Measurements from ENCODE around the gene SIX1. TPM values are rescaled to one million over a fixed set of nuclear protein-coding genes. Genes with fewer than 3 reads are reported as not detected.

The SIX1 gene
- total and polyA plus RNA-seq, 2 of the 13 experiments (the other 11 are each of a cell fraction or from before 2014, with no cell fraction given): 1.7 to 6.5 TPM

- Histone ChIP-seq H3K36me3 (replicated peaks in 1 of 2; ENCODE audit: control insufficient read depth in 1 of 2, insufficient read depth in 2 of 2, low read length in 2 of 2) (no peaks in the 10 kb centered on the region), H2AFZ (ENCODE audit: low read length) (no peak overlapping the region), H4K20me1 (ENCODE audit: insufficient read depth, low read length) (no peaks in the 10 kb centered on the region), H3K27me3 (ENCODE audit: control insufficient read depth in 1 of 2, insufficient read depth in 2 of 2, low read length in 2 of 2) (peaks cover 1 to 32% of the 10 kb centered on the region in 2 experiments; a peak in 4 of 5 replicates), H3K79me2 (ENCODE audit: insufficient read depth, low read length) (no peaks in the 10 kb centered on the region), H3K4me3 (replicated peaks in 1 of 3; ENCODE audit: insufficient read depth in 1 of 3, low read depth in 2 of 3, low read length in 3 of 3) (no peak overlapping the region), H3K9ac (ENCODE audit: insufficient read depth, low read depth, low read length) (no peak overlapping the region), H3K4me1 (ENCODE audit: insufficient read depth, low read length) (peaks cover 56% of the 10 kb centered on the region), H3K27ac (ENCODE audit: extremely low read length, insufficient read depth, low read length) (no peak overlapping the region), H3K4me2 (ENCODE audit: low read depth, low read length) (peak overlapping the region; percentile 80), H3K9me3 (ENCODE audit: low read length) (no peaks in the 10 kb centered on the region)
- no peak for DNase-seq (ENCODE audit: low spot score)
- WGBS (ENCODE audit: low lambda C conversion rate): 76% methylated on average over 24 of the region's 36 CpGs
- no peak for FAIRE-seq
- no peak for TF ChIP-seq SRY (CRISPR knock-in tag; IDR thresholded peaks at IDR 0.05)
- no peak for TF ChIP-seq XRCC5 (optimal IDR thresholded peaks at IDR 0.05; ENCODE audit: low read length)
- 0 out of 2 replicates have a peak, but pooled peaks have one; percentile 16 for TF ChIP-seq ZNF451 (CRISPR knock-in tag; IDR thresholded peaks at IDR 0.05)
- no peak for TF ChIP-seq ZNF615 (CRISPR knock-in tag; IDR thresholded peaks at IDR 0.05; ENCODE audit: borderline replicate concordance)
- no peak for TF ChIP-seq ZNF33B (CRISPR knock-in tag; IDR thresholded peaks at IDR 0.05)
- CTCF ChIA-PET (ENCODE audit: low intra/inter-chr PET ratio, low total read pairs): interaction anchor here (1.6 kb wide), 1 partner anchor 369 kb away, joined by 5 read pairs; no protein-coding TSS in a partner anchor
- POLR2A ChIA-PET: interaction anchor here (1.0 to 2.9 kb wide), 5 partner anchors 8 to 324 kb away, joined by 4 to 20 read pairs (median 5); partner anchors contain the start of genes SIX4, SLC38A6 and TRMT5
- BruUV-seq (replicated peaks): no TSS peak
- no peak for ATAC-seq
- in situ Hi-C loops (cut with HindIII; ENCODE audit: extremely low pct_ligation_motif_present, low pct_unique_long_range_greater_than_20kb) (loop anchor here (5.0 kb wide), 1 partner anchor 66 kb away; the partner anchor contains the start of gene SIX4), intact Hi-C loops (cut with micrococcal nuclease; ENCODE audit: unreplicated experiment) (loop anchor here (2.0 kb wide), 1 partner anchor 67 kb away; no protein-coding TSS in a partner anchor)
Observed at GRCh38 chr14:60655898-60656685, 6.8 kb upstream of the SIX1 start.

- whole genome bisulfite sequencing (ENCODE audit: low lambda C conversion rate): 86% methylated on average over 29 of the region's 29 CpGs
- TF ChIP-seq MYPOP (CRISPR knock-in tag; IDR thresholded peaks at IDR 0.05): no peak
- no peak for TF ChIP-seq HOMEZ (CRISPR knock-in tag; IDR thresholded peaks at IDR 0.05; ENCODE audit: low read depth)
- TF ChIP-seq ARNTL (CRISPR knock-in tag; IDR thresholded peaks at IDR 0.05): no peak
- no peak for TF ChIP-seq ZNF569 (CRISPR knock-in tag; IDR thresholded peaks at IDR 0.05; ENCODE audit: borderline replicate concordance)
- TF ChIP-seq NRL (CRISPR knock-in tag; IDR thresholded peaks at IDR 0.05; ENCODE audit: borderline replicate concordance): no peak
- no peak for TF ChIP-seq PHF8 (CRISPR knock-in tag; IDR thresholded peaks at IDR 0.05)
- no peak for TF ChIP-seq NR2F6 (IDR thresholded peaks at IDR 0.05)
- TF ChIP-seq NR2F6 (CRISPR knock-in tag; IDR thresholded peaks at IDR 0.05): no peak
Observed at GRCh38 chr14:60655119-60655897, 6.0 kb upstream of the SIX1 start.

More at GRCh38 chr14:60655119-60655897, 6.0 kb upstream of the SIX1 start:
- ATAC-seq (no peak), DNase-seq (ENCODE audit: low spot score) (no peak), FAIRE-seq (no peak)
- Histone ChIP-seq H3K4me2 (ENCODE audit: low read depth, low read length) (no peak overlapping the region), H4K20me1 (ENCODE audit: insufficient read depth, low read length) (no peaks in the 10 kb centered on the region), H3K27me3 (ENCODE audit: control insufficient read depth in 1 of 2, insufficient read depth in 2 of 2, low read length in 2 of 2) (peaks cover 1 to 32% of the 10 kb centered on the region in 2 experiments; a peak in 4 of 5 replicates), H2AFZ (ENCODE audit: low read length) (no peak overlapping the region), H3K79me2 (ENCODE audit: insufficient read depth, low read length) (no peaks in the 10 kb centered on the region), H3K9me3 (ENCODE audit: low read length) (no peaks in the 10 kb centered on the region), H3K9ac (ENCODE audit: insufficient read depth, low read depth, low read length) (no peak overlapping the region), H3K27ac (ENCODE audit: extremely low read length, insufficient read depth, low read length) (no peak overlapping the region), H3K36me3 (replicated peaks in 1 of 2; ENCODE audit: control insufficient read depth in 1 of 2, insufficient read depth in 2 of 2, low read length in 2 of 2) (no peaks in the 10 kb centered on the region), H3K4me3 (replicated peaks in 1 of 3; ENCODE audit: insufficient read depth in 1 of 3, low read depth in 2 of 3, low read length in 3 of 3) (no peak overlapping the region), H3K4me1 (ENCODE audit: insufficient read depth, low read length) (peaks cover 64% of the 10 kb centered on the region)
- intact Hi-C loops (cut with micrococcal nuclease; ENCODE audit: unreplicated experiment) (no loop called here), in situ Hi-C loops (cut with HindIII; ENCODE audit: extremely low pct_ligation_motif_present, low pct_unique_long_range_greater_than_20kb) (loop anchor here (5.0 kb wide), 1 partner anchor 67 kb away; the partner anchor contains the start of gene SIX4)
- no TSS peak for BruUV-seq (replicated peaks)
- ChIA-PET CTCF (ENCODE audit: low intra/inter-chr PET ratio, low total read pairs) (no interaction called here), POLR2A (interaction anchor here (2.9 kb wide), 1 partner anchor 68 kb away, joined by 20 read pairs; the partner anchor contains the start of gene SIX4)
